ENCODE measurements around the gene EIF4EBP2. TPM values are rescaled to one million over a fixed set of nuclear protein-coding genes. Genes with fewer than 3 reads are reported as not detected.

Gene EIF4EBP2
- total RNA-seq, 6 experiments from 2014 or later = 32.7 to 51.0 (median 40.3) TPM

DNA sequence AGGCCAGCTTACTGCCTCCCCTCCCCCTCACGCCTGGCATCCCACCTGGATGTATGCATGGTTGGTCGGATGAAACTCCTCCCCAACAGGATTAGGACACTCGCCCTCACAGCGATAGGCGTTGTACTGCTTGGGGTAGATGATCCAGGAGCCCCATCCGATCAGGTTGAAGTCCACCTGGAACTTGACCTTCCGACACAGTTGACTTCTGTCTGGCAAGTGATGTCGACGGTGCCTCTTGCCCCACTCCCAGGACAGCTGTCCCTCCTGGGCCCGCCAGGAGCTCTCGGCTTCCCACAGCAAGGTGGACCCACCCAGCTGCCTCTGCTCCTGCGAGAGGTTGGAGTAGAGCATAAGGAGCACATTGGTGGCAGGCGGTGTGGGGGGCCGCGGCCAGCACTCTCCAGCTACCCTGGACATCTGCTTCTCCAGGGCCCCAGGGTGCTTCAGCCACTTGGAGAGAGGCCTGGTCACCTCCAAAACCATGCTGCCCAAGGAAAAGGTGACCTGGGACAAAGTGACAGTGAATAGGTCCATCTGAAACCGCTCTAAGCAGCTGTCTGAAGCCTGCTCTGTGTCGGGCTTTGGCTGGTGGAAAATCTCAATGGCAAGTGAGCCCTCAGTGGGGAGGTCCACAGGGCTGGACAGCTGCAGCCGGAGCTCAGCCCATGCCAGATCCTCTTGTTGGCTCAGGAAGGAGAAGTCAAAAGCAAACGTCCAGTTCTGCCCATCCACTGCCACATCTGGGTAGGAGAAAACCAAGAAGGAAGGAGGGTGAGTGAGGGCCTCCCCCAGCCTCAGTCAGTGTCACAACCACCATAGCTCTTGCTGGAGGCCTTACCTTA lies 31.5 kb downstream of the EIF4EBP2 start:
- H3K27me3 Mint-ChIP-seq (ENCODE audit: insufficient read depth) = peaks cover 14% of the 10 kb centered on the region
- no peak overlapping the region for H3K4me3 Mint-ChIP-seq
- DNase-seq = no peak
- no peaks in the 10 kb centered on the region for H3K36me3 Mint-ChIP-seq (ENCODE audit: low read depth)
- no peak overlapping the region for H3K27ac Mint-ChIP-seq
- H3K9me3 Mint-ChIP-seq = no peaks in the 10 kb centered on the region
- TF ChIP-seq, protein P1, sequence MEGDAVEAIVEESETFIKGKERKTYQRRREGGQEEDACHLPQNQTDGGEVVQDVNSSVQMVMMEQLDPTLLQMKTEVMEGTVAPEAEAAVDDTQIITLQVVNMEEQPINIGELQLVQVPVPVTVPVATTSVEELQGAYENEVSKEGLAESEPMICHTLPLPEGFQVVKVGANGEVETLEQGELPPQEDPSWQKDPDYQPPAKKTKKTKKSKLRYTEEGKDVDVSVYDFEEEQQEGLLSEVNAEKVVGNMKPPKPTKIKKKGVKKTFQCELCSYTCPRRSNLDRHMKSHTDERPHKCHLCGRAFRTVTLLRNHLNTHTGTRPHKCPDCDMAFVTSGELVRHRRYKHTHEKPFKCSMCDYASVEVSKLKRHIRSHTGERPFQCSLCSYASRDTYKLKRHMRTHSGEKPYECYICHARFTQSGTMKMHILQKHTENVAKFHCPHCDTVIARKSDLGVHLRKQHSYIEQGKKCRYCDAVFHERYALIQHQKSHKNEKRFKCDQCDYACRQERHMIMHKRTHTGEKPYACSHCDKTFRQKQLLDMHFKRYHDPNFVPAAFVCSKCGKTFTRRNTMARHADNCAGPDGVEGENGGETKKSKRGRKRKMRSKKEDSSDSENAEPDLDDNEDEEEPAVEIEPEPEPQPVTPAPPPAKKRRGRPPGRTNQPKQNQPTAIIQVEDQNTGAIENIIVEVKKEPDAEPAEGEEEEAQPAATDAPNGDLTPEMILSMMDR (IDR thresholded peaks at IDR 0.05) = no peak
- H3K4me1 Mint-ChIP-seq (ENCODE audit: low read depth) = peaks cover 11% of the 10 kb centered on the region

- no peak for DNase-seq
- H3K4me3 Mint-ChIP-seq = no peak overlapping the region
- peaks cover 31% of the 10 kb centered on the region for H3K27me3 Mint-ChIP-seq (ENCODE audit: insufficient read depth)
Observed at GRCh38 chr10:70437721-70438120, 33.8 kb downstream of the EIF4EBP2 start.

GRCh38 chr10:70440296-70441160 lies 36.6 kb downstream of the EIF4EBP2 start:
- no peak for DNase-seq
- Mint-ChIP-seq H3K27me3 (ENCODE audit: insufficient read depth) (peaks cover 31% of the 10 kb centered on the region), H3K9me3 (no peaks in the 10 kb centered on the region), H3K36me3 (ENCODE audit: low read depth) (no peaks in the 10 kb centered on the region), H3K4me1 (ENCODE audit: low read depth) (no peaks in the 10 kb centered on the region), H3K27ac (no peak overlapping the region), H3K4me3 (no peak overlapping the region)
- TF ChIP-seq, protein P1 (IDR thresholded peaks at IDR 0.05) = no peak

More at GRCh38 chr10:70437721-70438120, 33.8 kb downstream of the EIF4EBP2 start:
- Mint-ChIP-seq H3K9me3 (no peaks in the 10 kb centered on the region), H3K27ac (no peak overlapping the region), H3K36me3 (ENCODE audit: low read depth) (no peaks in the 10 kb centered on the region), H3K4me1 (ENCODE audit: low read depth) (peaks cover 11% of the 10 kb centered on the region)
- TF ChIP-seq, protein P1 (IDR thresholded peaks at IDR 0.05) = no peak

DNA sequence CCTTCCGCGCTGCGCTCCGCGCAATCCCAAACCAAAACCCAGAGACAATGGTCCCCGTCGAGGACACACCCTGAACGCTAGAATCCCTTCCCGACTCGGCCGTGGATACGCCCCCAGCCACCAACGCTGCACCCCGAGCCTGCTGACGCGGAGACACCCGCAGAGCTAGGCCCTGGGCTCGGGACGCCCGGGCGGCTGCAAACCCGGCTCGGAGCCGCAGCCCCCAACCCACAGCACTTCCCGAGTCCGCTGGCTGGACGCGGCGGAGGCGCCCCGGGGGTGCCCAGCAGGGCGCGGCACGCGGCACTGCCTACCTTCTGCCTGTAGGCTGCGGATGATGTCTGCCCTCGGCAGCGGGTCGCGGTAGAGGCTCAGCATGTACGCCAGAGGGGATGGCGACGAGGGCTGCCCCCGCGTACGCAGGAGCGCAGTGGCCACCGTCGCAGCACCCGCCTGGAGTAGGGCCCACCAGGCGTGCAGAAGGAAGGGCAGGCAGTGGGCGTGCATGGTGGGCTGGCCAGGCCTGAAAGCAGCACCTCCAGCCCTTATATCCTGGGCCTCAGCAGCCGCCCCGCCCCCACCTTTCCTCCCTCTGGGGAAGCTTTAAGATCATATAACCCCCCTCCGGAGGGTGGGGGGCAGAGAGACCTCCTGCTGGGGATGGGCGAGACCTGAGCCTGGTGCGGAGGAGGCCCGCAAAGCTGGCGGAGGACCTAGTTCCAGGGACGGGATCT lies 37.4 kb downstream of the EIF4EBP2 start, which contains the start of gene NODAL:
NODAL (minus strand) TSS at position 521 of the 734 bp plus-strand sequence; CDS start at position 507, 14 bp downstream.
- no peak for DNase-seq
- peaks cover 37% of the 10 kb centered on the region for H3K27me3 Mint-ChIP-seq (ENCODE audit: insufficient read depth)
- no peaks in the 10 kb centered on the region for H3K36me3 Mint-ChIP-seq (ENCODE audit: low read depth)
- H3K4me1 Mint-ChIP-seq (ENCODE audit: low read depth) = no peaks in the 10 kb centered on the region
- H3K27ac Mint-ChIP-seq = no peak within 1 kb of the TSS
- no peak within 1 kb of the TSS for H3K4me3 Mint-ChIP-seq
- TF ChIP-seq, protein P1 (IDR thresholded peaks at IDR 0.05) = no peak
- H3K9me3 Mint-ChIP-seq = no peaks in the 10 kb centered on the region

- no peak overlapping the region for H3K4me3 Mint-ChIP-seq
- no peaks in the 10 kb centered on the region for H3K9me3 Mint-ChIP-seq
- H3K27me3 Mint-ChIP-seq (ENCODE audit: insufficient read depth) = peaks cover 37% of the 10 kb centered on the region
- no peaks in the 10 kb centered on the region for H3K4me1 Mint-ChIP-seq (ENCODE audit: low read depth)
- H3K36me3 Mint-ChIP-seq (ENCODE audit: low read depth) = no peaks in the 10 kb centered on the region
- TF ChIP-seq, protein P1 (IDR thresholded peaks at IDR 0.05) = no peak
- DNase-seq = no peak
- no peak overlapping the region for H3K27ac Mint-ChIP-seq
Observed at GRCh38 chr10:70441895-70442309, 38.0 kb downstream of the EIF4EBP2 start.

All from HFFc6 (cell line).